HEK293 (cell line): ENCODE data around the gene ANKRD30B.

Experiments
- CTCF ChIA-PET: fragments of 350-600 bp; formaldehyde crosslinking; extraction: SDS; loops from one replicate; lab custom pipeline; 2021; ENCODE audit warnings: antibody characterized with exemption; lab: Yijun Ruan, JAX
- POLR2A ChIA-PET: fragments of 300-600 bp; formaldehyde crosslinking; extraction: SDS; loops from one replicate; lab custom pipeline; 2020; ENCODE audit warnings: antibody characterized with exemption, inconsistent platforms; lab: Yijun Ruan, JAX
- H3K27ac ChIP-seq: fragments of 200-500 bp; sonication (Bioruptor generic); 2 replicates; pipeline ENCODE4 v1.5.1; 2014; ENCODE audit warnings: low read depth, low read length, control low read depth, inconsistent platforms; ENCODE audit errors: extremely low read depth
- H3K36me3 ChIP-seq, 2 experiments: fragments of 200-500 bp in 1 of 2; sonication (Bioruptor generic) in 1 of 2; 1 replicate in 1 of 2; 2 replicates in 1 of 2; pipeline ENCODE4 v1.5.1; 2014 to 2017; ENCODE audit warnings: inconsistent platforms in 2 of 2, low read length in 2 of 2; ENCODE audit not compliant: control insufficient read depth in 2 of 2, insufficient read depth in 1 of 2
- H3K4me1 ChIP-seq: fragments of 200-500 bp; sonication (Bioruptor generic); 2 replicates; pipeline ENCODE4 v1.5.1; 2014; ENCODE audit warnings: mild to moderate bottlenecking, low read length, inconsistent platforms; ENCODE audit not compliant: control insufficient read depth, insufficient read depth
- H3K4me3 ChIP-seq: 2 replicates; pipeline ENCODE4 v1.5.1; 2011; ENCODE audit warnings: low read depth, mild to moderate bottlenecking, control low read depth, low read length, moderate library complexity
- H3K9me3 ChIP-seq: fragments of 200-500 bp; sonication (Bioruptor generic); 2 replicates; pipeline ENCODE4 v1.5.1; 2014; ENCODE audit warnings: low read depth, low read length, inconsistent platforms; ENCODE audit not compliant: control insufficient read depth, insufficient read depth
- FEZF1 ChIP-seq: fragments of 450-650 bp; formaldehyde crosslinking; IDR thresholded peaks from 2 replicates; pipeline ENCODE4 v1.5.1; 2016; ENCODE audit warnings: missing biosample characterization, missing genetic modification characterization
- KLF1 ChIP-seq: fragments of 450-650 bp; formaldehyde crosslinking; IDR thresholded peaks from 2 replicates; pipeline ENCODE4 v1.5.1; 2016; ENCODE audit warnings: missing biosample characterization, missing genetic modification characterization
- PRDM6 ChIP-seq: fragments of 450-650 bp; formaldehyde crosslinking; IDR thresholded peaks from 2 replicates; pipeline ENCODE4 v1.5.1; 2017; ENCODE audit warnings: missing biosample characterization, missing genetic modification characterization
- SP3 ChIP-seq: fragments of 450-650 bp; formaldehyde crosslinking; IDR thresholded peaks from 2 replicates; pipeline ENCODE4 v1.5.1; 2016; ENCODE audit warnings: missing biosample characterization, missing genetic modification characterization
- ZBTB17 ChIP-seq: fragments of 450-650 bp; formaldehyde crosslinking; IDR thresholded peaks from 2 replicates; pipeline ENCODE4 v1.5.1; 2016; ENCODE audit warnings: missing biosample characterization, missing genetic modification characterization
- ZBTB20 ChIP-seq: fragments of 450-650 bp; formaldehyde crosslinking; IDR thresholded peaks from 2 replicates; pipeline ENCODE4 v1.5.1; 2016; ENCODE audit warnings: missing biosample characterization, missing genetic modification characterization
- ZNF132 ChIP-seq: fragments of 450-650 bp; formaldehyde crosslinking; IDR thresholded peaks from 2 replicates; pipeline ENCODE4 v1.5.1; 2017; ENCODE audit warnings: missing biosample characterization, missing genetic modification characterization, borderline replicate concordance
- ZNF202 ChIP-seq: fragments of 450-650 bp; formaldehyde crosslinking; IDR thresholded peaks from 2 replicates; pipeline ENCODE4 v1.5.1; 2016; ENCODE audit warnings: missing biosample characterization, missing genetic modification characterization, borderline replicate concordance
- ZNF266 ChIP-seq: fragments of 450-650 bp; formaldehyde crosslinking; IDR thresholded peaks from 2 replicates; pipeline ENCODE4 v1.5.1; 2016; ENCODE audit warnings: missing biosample characterization, missing genetic modification characterization, low read depth
- ZNF324 ChIP-seq: fragments of 450-650 bp; formaldehyde crosslinking; IDR thresholded peaks from 2 replicates; pipeline ENCODE4 v1.5.1; 2016; ENCODE audit warnings: missing biosample characterization, missing genetic modification characterization
- ZNF341 ChIP-seq: fragments of 450-650 bp; formaldehyde crosslinking; IDR thresholded peaks from 2 replicates; pipeline ENCODE4; 2016; ENCODE audit warnings: low read depth, missing biosample characterization, missing genetic modification characterization
- ZNF354C ChIP-seq: fragments of 450-650 bp; formaldehyde crosslinking; IDR thresholded peaks from 2 replicates; pipeline ENCODE4 v1.5.1; 2016; ENCODE audit warnings: missing biosample characterization, missing genetic modification characterization, low read depth, borderline replicate concordance
- ZNF416 ChIP-seq: fragments of 450-650 bp; formaldehyde crosslinking; IDR thresholded peaks from 2 replicates; pipeline ENCODE4 v1.5.1; 2016; ENCODE audit warnings: missing biosample characterization, missing genetic modification characterization
- ZNF530 ChIP-seq: fragments of 450-650 bp; formaldehyde crosslinking; IDR thresholded peaks from 2 replicates; pipeline ENCODE4 v1.5.1; 2016; ENCODE audit warnings: low read depth, missing biosample characterization, missing genetic modification characterization
- ZNF560 ChIP-seq: fragments of 450-650 bp; formaldehyde crosslinking; IDR thresholded peaks from 2 replicates; pipeline ENCODE4 v1.5.1; 2017; ENCODE audit warnings: missing biosample characterization, missing genetic modification characterization, borderline replicate concordance
- ZNF654 ChIP-seq: fragments of 450-650 bp; formaldehyde crosslinking; IDR thresholded peaks from 2 replicates; pipeline ENCODE4 v1.5.1; 2016; ENCODE audit warnings: low read depth, missing biosample characterization, missing genetic modification characterization
- ZNF707 ChIP-seq: fragments of 450-650 bp; formaldehyde crosslinking; IDR thresholded peaks from 2 replicates; pipeline ENCODE4 v1.5.1; 2016; ENCODE audit warnings: missing biosample characterization, missing genetic modification characterization
- ZNF837 ChIP-seq: fragments of 450-650 bp; formaldehyde crosslinking; IDR thresholded peaks from 2 replicates; pipeline ENCODE4 v1.5.1; 2016; ENCODE audit warnings: missing biosample characterization, missing genetic modification characterization
- ZSCAN23 ChIP-seq: fragments of 450-650 bp; formaldehyde crosslinking; IDR thresholded peaks from 2 replicates; pipeline ENCODE4 v1.5.1; 2016; ENCODE audit warnings: missing biosample characterization, missing genetic modification characterization
- TF ChIP-seq, protein P1 (sequence below): fragments of 450-650 bp; formaldehyde crosslinking; IDR thresholded peaks from 2 replicates; pipeline ENCODE4 v1.5.1; 2016; ENCODE audit warnings: missing biosample characterization, missing genetic modification characterization
- TF ChIP-seq, protein P2 (sequence below): fragments of 450-650 bp; formaldehyde crosslinking; IDR thresholded peaks from 2 replicates; pipeline ENCODE4 v1.5.1; 2016; ENCODE audit warnings: missing biosample characterization, missing genetic modification characterization
- TF ChIP-seq, protein P3 (sequence below): fragments of 450-650 bp; formaldehyde crosslinking; IDR thresholded peaks from 2 replicates; pipeline ENCODE4 v1.5.1; 2017; ENCODE audit warnings: missing biosample characterization, missing genetic modification characterization

The ANKRD30B gene

GRCh38 chr18:14767474-14767873, 19.5 kb downstream of the ANKRD30B start:
- H3K27ac ChIP-seq, result no peak overlapping the region
- CTCF ChIA-PET, result no interaction called here

DNA sequence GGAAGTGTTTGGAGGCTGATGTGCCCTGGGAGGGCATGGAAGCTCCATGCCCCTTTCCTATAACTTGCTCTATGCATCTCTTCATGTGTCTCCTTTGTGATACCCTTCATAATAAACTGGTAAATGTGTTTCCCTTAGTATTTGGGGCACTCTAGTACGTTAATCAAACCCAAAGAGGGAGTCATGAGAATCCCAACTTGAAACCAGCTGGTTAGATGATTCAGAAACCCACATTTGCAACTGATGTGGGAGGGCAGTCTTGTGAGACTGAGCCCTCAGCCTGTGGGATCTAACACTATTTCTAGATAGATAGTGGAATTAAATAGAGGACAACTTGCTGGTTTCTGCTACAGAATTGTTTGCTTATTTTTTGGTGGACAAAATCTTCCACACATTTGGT, 20.3 kb downstream of the ANKRD30B start:
- POLR2A ChIA-PET, result no interaction called here
- Histone ChIP-seq H3K9me3 (no peaks in the 10 kb centered on the region), H3K36me3 (no peaks in the 10 kb centered on the region), H3K4me1 (no peaks in the 10 kb centered on the region), H3K4me3 (no peak overlapping the region), H3K27ac (no peak overlapping the region)
- no peak for TF ChIP-seq ZNF132
- no peak for TF ChIP-seq ZNF707 (tag by site-specific recombination)
- TF ChIP-seq ZNF266 (tag by site-specific recombination), result no peak
- no peak for TF ChIP-seq KLF1 (tag by site-specific recombination)
- TF ChIP-seq ZNF837 (tag by site-specific recombination), result no peak
- TF ChIP-seq, protein P1, sequence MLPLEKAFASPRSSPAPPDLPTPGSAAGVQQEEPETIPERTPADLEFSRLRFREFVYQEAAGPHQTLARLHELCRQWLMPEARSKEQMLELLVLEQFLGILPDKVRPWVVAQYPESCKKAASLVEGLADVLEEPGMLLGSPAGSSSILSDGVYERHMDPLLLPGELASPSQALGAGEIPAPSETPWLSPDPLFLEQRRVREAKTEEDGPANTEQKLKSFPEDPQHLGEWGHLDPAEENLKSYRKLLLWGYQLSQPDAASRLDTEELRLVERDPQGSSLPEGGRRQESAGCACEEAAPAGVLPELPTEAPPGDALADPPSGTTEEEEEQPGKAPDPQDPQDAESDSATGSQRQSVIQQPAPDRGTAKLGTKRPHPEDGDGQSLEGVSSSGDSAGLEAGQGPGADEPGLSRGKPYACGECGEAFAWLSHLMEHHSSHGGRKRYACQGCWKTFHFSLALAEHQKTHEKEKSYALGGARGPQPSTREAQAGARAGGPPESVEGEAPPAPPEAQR (tag by site-specific recombination), result no peak
- TF ChIP-seq ZNF354C (tag by site-specific recombination), result no peak
- TF ChIP-seq, protein P2, sequence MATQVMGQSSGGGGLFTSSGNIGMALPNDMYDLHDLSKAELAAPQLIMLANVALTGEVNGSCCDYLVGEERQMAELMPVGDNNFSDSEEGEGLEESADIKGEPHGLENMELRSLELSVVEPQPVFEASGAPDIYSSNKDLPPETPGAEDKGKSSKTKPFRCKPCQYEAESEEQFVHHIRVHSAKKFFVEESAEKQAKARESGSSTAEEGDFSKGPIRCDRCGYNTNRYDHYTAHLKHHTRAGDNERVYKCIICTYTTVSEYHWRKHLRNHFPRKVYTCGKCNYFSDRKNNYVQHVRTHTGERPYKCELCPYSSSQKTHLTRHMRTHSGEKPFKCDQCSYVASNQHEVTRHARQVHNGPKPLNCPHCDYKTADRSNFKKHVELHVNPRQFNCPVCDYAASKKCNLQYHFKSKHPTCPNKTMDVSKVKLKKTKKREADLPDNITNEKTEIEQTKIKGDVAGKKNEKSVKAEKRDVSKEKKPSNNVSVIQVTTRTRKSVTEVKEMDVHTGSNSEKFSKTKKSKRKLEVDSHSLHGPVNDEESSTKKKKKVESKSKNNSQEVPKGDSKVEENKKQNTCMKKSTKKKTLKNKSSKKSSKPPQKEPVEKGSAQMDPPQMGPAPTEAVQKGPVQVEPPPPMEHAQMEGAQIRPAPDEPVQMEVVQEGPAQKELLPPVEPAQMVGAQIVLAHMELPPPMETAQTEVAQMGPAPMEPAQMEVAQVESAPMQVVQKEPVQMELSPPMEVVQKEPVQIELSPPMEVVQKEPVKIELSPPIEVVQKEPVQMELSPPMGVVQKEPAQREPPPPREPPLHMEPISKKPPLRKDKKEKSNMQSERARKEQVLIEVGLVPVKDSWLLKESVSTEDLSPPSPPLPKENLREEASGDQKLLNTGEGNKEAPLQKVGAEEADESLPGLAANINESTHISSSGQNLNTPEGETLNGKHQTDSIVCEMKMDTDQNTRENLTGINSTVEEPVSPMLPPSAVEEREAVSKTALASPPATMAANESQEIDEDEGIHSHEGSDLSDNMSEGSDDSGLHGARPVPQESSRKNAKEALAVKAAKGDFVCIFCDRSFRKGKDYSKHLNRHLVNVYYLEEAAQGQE, result no peak
- no peak for TF ChIP-seq ZNF654 (tag by site-specific recombination)
- no peak for TF ChIP-seq ZNF202 (tag by site-specific recombination)
- TF ChIP-seq ZNF416 (tag by site-specific recombination), result no peak
- no peak for TF ChIP-seq ZBTB17 (tag by site-specific recombination)
- no peak for TF ChIP-seq PRDM6 (tag by site-specific recombination)
- TF ChIP-seq, protein P3, sequence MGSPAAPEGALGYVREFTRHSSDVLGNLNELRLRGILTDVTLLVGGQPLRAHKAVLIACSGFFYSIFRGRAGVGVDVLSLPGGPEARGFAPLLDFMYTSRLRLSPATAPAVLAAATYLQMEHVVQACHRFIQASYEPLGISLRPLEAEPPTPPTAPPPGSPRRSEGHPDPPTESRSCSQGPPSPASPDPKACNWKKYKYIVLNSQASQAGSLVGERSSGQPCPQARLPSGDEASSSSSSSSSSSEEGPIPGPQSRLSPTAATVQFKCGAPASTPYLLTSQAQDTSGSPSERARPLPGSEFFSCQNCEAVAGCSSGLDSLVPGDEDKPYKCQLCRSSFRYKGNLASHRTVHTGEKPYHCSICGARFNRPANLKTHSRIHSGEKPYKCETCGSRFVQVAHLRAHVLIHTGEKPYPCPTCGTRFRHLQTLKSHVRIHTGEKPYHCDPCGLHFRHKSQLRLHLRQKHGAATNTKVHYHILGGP, result no peak
- TF ChIP-seq ZNF560 (tag by site-specific recombination), result no peak
- no peak for TF ChIP-seq ZBTB20 (tag by site-specific recombination)
- no peak for TF ChIP-seq ZSCAN23
- no peak for TF ChIP-seq FEZF1 (tag by site-specific recombination)
- CTCF ChIA-PET, result no interaction called here

More at GRCh38 chr18:14767474-14767873, 19.5 kb downstream of the ANKRD30B start:
- TF ChIP-seq ZNF324 (tag by site-specific recombination) (no peak), ZNF530 (tag by site-specific recombination) (no peak), ZNF341 (no peak), SP3 (tag by site-specific recombination) (peak; percentile 33; the same call in 1 of the 2 replicates), ZNF416 (tag by site-specific recombination) (no peak)
- Histone ChIP-seq H3K4me3 (no peak overlapping the region), H3K4me1 (no peaks in the 10 kb centered on the region), H3K36me3 (no peaks in the 10 kb centered on the region), H3K9me3 (no peaks in the 10 kb centered on the region)
- POLR2A ChIA-PET, result no interaction called here
